GM21529 (cell line): ENCODE results near the gene CNTNAP2.

Source experiments
- ATAC-seq: cut with Tn5 transposase; IDR thresholded peaks from one replicate; pipeline ENCODE4 v1.9.1; 2021; ENCODE audit not compliant: unreplicated experiment

Gene CNTNAP2

DNA sequence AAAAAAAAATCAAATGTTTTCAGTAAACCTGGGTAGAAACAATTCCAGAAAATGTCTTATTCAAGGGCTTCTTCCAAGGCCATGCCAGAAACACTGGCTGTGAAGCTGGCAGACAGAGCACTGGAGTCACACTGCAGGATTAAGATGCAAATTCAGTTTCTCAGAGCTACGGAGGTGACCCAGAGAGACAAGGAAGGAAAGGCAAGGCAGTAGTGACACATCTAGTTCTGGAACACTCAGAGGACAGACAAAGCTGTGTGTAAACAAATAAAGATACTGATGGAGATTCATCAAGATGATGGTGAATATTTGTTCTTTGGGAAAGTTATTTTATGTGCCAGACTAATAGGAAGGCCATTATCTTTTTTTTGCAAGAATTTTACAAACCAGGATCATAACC, 1865.7 kb downstream of the CNTNAP2 start:
- ATAC-seq: no peak

DNA sequence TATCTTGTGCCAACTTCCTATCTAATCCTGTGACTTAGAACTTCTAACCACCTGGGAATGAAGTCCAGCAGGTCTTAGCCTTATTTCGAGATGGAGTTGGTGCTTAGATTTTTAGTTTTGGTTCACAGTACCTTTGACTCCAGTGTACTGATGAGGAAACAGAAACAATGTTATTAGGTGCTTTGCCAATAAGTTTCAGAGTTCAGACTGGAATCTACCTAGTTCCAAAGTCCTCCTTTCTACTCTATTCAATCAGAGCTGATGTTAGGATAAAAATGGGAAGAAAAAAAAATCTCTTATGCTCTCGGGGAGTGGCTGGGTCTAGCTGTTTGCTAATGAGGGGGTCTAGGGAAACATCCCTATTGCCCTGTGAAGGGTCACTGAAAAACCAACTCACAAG, 1867.7 kb downstream of the CNTNAP2 start:
- ATAC-seq: no peak

DNA sequence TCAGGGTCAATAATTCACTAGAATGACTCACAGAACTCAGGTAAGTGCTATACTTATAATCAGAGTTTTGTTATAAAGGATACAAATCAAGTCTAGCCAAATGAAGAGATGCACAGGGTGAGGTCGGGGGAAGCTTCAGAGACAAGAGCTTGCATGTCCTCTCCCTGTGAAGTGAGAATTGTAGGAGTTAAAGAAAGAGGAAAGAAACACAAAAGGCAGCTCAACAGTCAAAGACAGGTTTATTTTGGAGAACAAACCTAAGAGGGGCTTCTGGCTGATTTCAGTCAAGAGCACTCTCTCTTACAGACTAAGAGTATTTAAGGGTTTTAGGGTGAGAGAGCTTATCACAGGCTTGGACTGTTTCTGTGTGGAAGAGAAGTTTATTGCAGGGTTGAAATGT, 1873.5 kb downstream of the CNTNAP2 start:
- ATAC-seq: no peak

DNA sequence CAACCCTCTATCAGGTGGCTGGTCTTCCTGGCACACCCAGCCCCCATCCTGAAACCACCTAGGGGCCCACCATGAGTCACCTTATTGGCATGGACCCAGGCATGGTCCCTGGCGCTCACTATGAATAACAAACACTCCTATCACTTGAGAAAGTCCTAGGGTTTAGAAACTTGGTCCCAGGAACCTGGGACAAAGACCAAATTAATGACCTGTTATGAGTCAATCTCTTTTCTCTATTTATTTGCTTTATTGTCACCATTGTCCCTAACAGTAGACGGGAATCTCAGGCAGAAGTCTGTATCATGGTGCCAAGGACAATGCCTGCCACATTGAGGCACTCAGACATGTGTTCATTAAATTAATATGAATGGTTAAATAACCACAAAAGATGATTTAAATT, 1874.3 kb downstream of the CNTNAP2 start:
- ATAC-seq: no peak

DNA sequence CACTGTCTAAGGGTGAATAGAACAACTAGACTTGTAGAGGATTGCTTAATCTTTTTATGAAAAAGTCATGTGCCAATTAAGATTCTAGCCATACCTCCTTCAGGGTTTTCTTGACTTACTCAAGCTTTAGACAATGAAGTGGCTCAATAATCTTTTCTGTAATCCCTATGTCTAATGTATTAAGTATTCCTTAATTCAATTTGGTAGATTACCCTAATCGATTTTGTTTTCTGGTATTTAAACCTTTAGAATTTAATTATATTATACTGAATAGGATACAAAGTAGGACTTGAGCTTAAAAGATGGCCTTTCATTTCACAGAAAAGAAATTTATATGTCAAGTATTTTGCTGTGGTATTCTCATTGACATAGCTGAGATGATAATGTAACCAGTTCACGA, 1876.1 kb downstream of the CNTNAP2 start:
- no peak for ATAC-seq

DNA sequence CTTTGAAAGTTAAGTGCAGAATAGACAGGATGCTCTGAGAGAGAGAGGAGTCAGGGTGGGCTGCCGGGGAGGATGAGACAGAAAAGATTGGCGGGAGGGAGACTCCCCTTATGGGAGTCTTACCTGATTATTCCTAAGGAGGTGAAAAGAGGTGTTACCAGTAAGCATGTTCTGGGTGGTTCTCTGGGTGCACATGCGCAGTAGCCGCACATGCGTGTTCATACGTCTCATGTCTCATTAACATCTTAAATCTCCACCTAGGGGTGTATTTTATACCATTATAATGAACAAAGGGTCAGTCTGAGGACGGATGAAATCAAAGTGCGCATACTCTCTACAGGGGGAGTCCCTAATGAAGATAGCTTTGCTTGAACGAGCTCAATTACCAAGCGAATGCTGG, 1881.0 kb downstream of the CNTNAP2 start:
- no peak for ATAC-seq

DNA sequence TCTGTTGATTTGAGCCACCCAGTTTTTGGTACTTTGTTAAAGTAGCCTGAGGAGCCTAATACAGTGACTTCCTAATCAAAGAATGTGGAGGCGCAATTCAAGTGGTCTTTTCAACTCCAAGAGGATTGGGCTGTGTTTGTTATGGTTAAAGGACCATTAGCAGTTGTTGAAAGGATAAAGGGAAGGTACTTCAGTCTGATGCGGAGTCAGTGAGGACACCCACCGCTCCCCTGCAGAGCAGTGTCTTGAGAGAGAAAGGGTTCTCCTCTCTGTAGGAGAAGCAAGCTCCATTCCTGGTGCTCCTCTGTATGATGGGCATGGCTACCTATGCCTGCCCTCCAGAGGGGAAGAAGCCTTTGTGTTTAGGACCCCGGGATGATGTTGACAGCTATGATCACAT, 1883.4 kb downstream of the CNTNAP2 start:
- no peak for ATAC-seq

DNA sequence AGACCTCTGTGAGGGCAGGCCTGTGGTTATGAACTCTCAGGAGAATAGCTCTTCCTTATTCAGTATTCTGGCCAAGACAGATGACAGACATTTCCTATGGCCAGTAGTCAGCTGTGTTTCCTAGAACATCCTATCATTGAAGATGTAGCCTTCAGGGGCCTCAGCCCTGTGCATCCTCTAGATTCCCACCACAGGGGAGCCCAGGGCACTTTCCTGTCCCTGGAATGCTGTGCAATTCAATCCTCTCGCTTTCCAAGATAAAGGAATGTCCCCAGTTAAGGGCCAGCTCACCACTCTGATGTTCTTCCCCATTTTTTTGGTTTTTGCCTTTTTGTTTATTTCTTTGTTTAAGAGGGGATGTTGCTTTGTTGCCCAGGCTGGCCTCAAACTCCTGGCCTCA, 1895.2 kb downstream of the CNTNAP2 start:
- no peak for ATAC-seq

DNA sequence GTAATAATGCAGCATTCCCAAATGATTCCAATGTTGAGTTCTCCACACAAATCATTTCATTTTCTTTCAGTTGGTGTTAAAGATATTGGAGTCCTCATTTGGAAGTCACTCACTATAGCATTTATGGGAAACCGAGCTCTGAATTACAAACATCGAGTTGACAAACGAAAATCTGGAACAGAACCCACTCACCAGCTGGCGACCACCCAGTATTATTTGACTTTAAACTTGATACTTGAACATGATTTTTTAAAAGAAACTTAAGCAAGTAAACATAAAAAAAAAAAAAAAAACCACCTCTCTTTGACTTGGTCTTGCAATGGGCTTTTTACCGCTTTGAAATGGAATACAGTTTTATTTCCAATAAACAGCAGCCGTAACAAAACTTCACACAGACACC, 1897.4 kb downstream of the CNTNAP2 start:
- no peak for ATAC-seq

DNA sequence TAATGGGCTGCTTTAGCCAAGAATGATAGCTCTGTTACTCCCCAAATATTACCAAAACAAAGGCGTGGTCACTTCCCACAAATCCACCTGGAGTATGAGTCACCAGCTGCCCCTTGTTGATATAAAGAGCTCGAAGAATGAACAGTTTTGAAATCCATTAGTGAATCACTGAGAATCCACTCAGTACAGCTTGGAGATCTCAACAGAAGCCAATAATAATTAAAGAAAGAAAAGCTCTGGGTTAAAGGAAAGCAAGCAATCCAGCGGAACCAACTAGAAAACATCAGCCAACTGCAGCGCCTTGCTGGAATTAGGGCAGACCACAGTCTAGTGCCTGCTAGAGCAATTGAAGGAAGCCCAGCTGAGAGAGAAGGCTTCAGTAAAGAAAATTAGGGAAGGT, 1897.9 kb downstream of the CNTNAP2 start:
- ATAC-seq: no peak

DNA sequence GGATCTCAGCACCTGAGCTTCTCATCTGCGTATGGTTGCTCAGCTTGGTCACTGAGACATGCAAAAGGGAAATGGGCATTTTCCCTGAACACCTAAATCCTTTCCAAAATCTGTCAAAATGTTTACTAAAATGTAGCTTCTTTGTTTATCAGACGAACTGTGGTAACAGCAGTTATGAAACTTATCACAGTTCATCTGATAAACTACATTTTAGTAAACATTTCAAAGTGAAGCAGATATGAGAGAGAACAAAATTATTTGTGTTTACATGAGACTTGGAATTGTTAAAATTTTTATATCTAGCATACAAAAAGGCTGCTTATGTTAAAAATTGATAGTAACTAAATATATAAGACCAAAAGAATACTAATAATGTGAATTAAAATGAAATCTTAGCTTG, 1900.5 kb downstream of the CNTNAP2 start:
- ATAC-seq: no peak

DNA sequence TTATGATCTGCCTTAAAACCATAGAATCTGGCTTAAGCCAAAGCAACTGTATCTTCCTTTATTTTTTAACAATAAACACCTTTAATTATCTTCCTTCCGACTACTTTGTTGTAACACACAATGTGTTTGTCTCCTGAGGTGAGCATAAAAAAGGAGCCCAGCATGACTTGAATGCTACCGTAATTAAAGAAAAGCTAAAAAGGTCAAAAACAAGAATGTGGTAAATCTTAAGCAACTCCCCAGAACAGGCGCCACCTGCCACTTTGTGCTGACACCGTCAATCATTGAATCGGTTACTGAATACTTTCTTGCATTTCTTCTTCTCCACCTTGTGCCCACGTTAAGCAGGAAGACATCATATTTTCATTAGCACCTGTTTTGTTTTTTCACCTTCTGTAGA, 1904.1 kb downstream of the CNTNAP2 start:
- ATAC-seq: no peak

DNA sequence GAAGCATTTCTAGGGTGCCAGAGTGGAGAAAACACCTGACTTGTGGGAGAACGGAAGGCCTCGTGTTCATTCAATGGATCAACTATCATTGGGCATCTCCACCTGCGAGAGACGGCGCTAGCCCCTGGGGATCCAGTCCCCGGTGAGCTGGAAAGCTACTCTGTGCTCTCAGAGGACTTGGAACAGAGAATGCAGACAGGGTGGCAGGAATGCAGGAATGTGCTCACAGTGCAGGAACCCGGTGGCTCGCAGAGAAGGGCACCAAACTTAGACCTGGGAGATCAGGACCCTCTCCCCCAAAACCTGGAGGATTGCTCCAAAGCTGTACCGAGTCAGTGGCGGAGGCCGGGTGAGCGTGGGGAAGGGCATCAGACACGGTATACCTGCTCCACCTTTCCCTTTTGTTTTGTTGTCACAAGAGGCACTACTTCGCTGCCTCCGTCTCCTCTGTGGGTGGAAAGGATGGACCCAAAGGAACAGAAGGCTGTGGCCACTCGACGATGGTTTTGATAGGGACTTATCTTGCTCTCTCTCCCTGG, 1905.0 kb downstream of the CNTNAP2 start:
- ATAC-seq: no peak

DNA sequence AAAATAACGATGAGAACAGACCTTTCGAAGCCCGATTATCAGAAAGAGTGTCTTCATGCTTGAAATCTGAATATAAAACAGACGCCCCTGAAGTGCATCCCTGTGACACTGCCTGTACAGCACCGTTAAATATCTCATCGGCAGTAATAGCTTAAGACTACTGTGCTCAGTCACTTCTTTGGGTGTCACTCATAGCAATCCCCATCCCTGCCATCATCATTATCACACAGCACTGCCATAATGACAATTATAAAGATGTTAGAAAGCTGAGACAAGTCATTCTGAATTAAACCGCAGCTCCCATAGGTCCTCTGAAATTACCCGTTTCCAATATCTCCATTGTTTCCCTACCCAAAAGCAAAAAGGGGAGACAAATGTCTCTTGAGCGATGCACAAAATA, 1906.2 kb downstream of the CNTNAP2 start:
- ATAC-seq: no peak

DNA sequence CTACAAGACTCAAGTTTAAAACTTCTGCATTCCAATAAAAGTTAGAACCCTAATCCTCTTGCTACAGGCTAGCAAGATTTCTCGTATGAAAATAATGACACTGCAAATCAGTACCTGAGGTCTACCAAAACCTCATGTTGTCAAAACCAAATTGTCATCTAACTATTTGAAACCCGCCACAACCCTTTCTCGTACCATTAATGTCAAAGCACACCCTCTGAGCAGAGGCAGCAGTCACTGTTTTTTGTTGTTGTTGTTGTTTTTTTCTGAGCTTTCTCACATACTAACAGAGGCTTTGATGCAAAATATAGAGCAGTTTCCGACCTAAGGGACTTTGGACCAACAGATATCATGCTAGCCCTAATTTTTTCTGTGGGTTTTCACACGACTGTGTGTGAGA, 1910.1 kb downstream of the CNTNAP2 start:
- no peak for ATAC-seq

DNA sequence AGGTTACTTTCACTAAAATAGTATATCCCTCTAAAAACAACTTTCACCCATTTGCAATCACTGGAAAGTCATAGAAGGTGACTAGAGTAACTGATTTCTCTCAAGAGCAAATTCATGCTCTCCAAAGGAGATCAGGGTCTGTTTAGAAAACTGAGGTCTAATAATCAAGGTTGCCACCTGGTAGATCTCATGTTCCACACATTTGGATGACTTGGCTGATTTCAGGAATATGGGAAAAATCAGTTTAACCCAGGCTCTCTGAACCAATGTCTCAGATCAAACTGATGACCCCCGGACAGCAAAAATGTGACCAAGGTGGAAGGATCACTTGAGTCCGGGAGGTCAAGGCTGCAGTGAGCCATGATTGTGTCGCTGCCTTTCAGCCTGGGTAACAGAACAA, 1911.6 kb downstream of the CNTNAP2 start:
- ATAC-seq: no peak

DNA sequence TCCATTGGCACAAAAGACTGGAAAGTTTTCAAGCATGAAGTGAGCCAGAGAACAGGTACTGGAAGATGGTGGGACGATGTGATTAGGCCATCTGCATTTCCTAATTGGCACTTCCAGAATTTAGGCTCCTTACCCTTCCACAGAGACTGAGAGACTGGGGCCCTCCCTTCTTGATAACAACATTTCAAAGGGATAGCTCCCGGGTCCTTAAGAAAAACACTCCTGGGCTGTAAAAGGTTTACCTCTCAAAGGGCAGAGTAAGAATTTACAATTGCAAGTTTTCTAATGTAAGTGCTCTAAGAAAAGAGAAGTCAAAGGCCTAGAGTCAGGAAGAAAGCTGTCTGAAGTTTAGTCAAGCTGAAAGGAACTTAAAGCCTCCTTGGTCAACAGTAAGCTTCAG, 1914.4 kb downstream of the CNTNAP2 start:
- ATAC-seq: no peak

DNA sequence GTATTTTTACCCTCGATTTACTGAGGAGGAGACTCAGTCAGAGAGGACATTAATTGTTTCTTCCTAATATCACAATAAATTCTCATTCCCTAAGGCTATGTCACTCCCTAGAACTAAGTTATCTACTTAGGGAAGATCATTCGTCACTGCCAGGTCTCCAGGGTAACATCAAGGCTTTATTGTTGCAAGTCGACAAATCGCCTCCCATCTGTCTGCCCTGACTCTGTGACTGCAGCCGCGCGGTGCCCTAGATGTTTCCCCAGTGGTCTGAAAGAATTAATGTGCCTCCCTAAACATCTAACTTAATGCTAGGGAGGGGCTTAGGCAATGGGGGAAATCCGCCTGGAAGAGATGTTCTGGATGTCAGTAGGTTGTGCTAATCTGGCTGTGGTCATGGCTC, 1915.2 kb downstream of the CNTNAP2 start:
- no peak for ATAC-seq

DNA sequence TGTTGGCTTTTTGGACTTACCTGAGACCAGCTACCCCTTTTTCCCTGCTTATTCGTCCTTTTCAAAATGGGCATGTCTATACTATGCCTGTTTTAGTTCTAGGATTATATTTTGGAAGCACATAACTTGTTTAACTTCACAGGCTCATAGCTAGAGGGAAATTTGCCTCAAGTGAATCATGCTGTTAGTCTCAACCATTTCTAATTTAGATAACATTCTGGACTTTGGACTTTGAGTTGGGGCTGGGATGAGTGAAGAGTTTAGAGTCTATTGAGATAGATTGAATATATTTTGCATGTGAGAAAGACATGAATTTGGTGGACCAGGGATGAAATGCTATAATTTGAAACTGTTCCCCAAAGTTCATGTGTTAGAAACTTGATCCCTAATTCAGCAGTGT, 1919.3 kb downstream of the CNTNAP2 start:
- no peak for ATAC-seq

DNA sequence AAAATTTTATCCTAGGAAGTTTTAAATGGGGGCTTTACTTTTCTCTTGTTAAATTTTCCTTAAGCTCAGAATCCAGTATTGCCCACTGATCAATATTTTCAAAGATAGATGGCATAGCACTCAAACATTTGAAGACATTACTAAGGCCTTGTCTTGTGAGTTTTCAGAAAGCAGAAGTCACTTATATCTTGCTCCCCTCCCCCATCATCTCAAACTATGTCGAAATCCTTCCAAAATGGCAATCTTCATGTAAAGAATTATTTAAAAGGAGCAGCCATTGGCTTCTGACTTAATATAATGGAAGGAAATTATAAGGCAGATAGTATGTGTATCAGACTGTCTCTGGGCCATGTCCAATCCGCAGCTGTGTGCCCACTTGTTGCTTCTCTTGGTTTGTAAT, 1920.4 kb downstream of the CNTNAP2 start:
- no peak for ATAC-seq

DNA sequence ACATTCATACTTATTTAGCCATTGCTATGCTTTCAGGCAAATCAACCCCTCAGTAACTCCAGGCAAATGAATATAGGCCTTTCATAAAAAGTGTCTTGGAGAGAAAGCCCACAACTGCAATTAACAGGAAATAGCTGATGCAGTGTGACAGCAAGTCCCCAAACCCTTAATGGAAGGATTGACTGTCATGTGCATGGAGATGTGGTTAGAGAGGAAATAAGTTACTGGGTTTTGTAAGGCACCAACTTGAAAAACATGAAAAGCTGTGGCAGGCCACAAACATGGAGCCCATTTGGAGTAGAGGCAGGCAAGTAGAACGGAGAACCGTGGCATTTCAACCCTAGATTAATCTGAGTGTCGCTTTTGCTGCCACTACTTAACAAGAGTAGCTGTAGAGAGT, 1924.6 kb downstream of the CNTNAP2 start:
- ATAC-seq: no peak

DNA sequence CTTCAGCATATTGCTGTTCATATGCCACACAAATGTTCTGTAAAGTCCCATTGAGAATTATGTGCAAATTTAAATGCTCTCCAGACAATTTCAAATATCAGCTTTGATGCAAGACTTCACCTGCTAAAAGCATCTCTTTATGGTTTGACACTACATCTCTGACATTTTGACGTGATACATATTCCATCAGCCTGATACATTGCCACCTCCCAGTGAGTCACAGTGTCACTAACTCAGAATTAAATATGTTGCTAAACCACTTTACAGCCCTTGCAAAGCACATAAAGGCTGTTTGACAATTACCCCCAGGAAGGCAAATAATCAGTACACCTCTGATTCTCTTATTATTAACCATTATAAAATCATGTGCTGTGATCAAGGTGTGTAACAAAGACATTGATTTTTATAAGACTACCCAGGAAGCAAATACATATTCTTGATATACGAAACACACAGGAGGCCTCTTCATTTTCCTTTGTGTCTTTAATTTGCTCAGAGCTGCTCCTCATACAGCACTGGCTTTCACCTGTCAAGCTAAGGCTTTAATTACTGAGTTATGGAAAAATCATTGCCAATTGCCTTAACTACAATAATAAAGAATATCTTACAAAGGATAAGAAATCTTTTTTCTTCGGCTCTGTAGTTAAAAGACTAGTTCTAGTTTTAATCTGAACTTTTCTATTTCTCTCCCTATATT, 1926.5 kb downstream of the CNTNAP2 start:
- ATAC-seq: no peak

DNA sequence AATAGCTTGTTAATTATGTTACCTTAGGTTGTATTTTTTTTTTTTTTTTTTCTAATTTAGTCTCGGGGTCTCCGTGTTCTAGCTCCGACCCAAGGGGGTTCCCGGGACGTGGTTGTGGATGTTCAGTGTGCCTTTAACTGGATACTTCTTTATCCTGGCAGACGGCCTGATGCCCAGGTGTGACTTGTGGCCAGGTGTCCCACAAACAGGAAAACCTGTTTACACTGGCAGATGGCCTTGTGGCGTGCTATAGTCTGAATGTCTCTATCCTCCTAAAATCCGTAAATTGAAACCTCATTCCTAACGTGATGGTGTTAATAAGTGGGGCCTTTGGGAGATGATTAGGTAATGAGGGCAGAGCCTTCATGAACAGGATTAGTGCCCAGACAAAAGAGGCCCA, 1927.6 kb downstream of the CNTNAP2 start:
- ATAC-seq: no peak
